Endothelial cell of umbilical vein (primary cell): ENCODE results near the gene CUTA. TPM values are rescaled to one million over a fixed set of nuclear protein-coding genes. Genes with fewer than 3 reads are reported as not detected.

Experiments used
- BruUV-seq: library from RNA; stranded (reverse); fragments of 400-500 nt; replicated peaks from 2 replicates; lab custom pipeline; 2021; lab: Mats Ljungman, UMichigan
- CTCF ChIA-PET: fragments of 300-600, 350-600 bp; sonication (Branson Sonifier 250); formaldehyde crosslinking; loops from one replicate; lab custom pipeline; 2021; ENCODE audit warnings: antibody characterized with exemption, inconsistent platforms; lab: Charles Lee
- POLR2A ChIA-PET: fragments of 300-600, 350-600 bp; sonication (Branson Sonifier 250); formaldehyde crosslinking; loops from one replicate; lab custom pipeline; 2021; ENCODE audit warnings: antibody characterized with exemption, inconsistent platforms; lab: Charles Lee
- DNase-seq: peaks from one replicate; pipeline ENCODE4 v3.0.0-alpha.2; 2011; ENCODE audit warnings: low read depth, low spot score
- FAIRE-seq: peaks from 2 replicates; lab custom pipeline; 2011; peaks lifted over from hg19 to GRCh38; lab: Jason Lieb, UNC
- H2AFZ ChIP-seq: 2 replicates; pipeline ENCODE4 v1.6.0; 2012; ENCODE audit warnings: low read depth, low read length, control low read depth, inconsistent platforms
- H3K27ac ChIP-seq: 2 replicates; pipeline ENCODE4 v1.5.1; 2011; ENCODE audit warnings: low read depth, mild to moderate bottlenecking, control low read depth, low read length, moderate library complexity; ENCODE audit not compliant: insufficient read depth
- H3K27me3 ChIP-seq, 2 experiments: 2 replicates each; pipeline versions ENCODE4 v1.6.0 to v1.6.1; 2011; ENCODE audit warnings: low read length in 2 of 2, mixed read lengths in 1 of 2; ENCODE audit not compliant: control insufficient read depth in 2 of 2, insufficient read depth in 2 of 2
- H3K36me3 ChIP-seq, 2 experiments: 2 replicates in 1 of 2; 3 replicates in 1 of 2; pipeline ENCODE4 v1.5.1; 2011; ENCODE audit warnings: low read length in 2 of 2, mild to moderate bottlenecking in 1 of 2, moderate library complexity in 1 of 2; ENCODE audit not compliant: control insufficient read depth in 2 of 2, insufficient read depth in 2 of 2; ENCODE audit errors: extremely low read depth in 1 of 2
- H3K4me1 ChIP-seq: 3 replicates; pipeline ENCODE4 v1.5.1; 2011; ENCODE audit warnings: mild to moderate bottlenecking, low read length; ENCODE audit not compliant: control insufficient read depth, insufficient read depth; ENCODE audit errors: extremely low read depth
- H3K4me2 ChIP-seq: 2 replicates; pipeline ENCODE4 v1.6.1; 2011; ENCODE audit warnings: low read length, control low read depth, mixed read lengths; ENCODE audit not compliant: insufficient read depth
- H3K4me3 ChIP-seq, 3 experiments: fragments of 200-600 bp in 1 of 3; sonication (generic), shearing (Covaris generic) in 1 of 3; replicated peaks in 1 of 3; 2 replicates each; pipeline ENCODE4 v1.5.1; 2011 to 2016; ENCODE audit warnings: control low read depth in 3 of 3, low read length in 3 of 3, mild to moderate bottlenecking in 2 of 3, inconsistent platforms in 1 of 3, low read depth in 1 of 3, moderate library complexity in 1 of 3; ENCODE audit not compliant: insufficient read depth in 1 of 3
- H3K79me2 ChIP-seq: 2 replicates; pipeline ENCODE4 v1.6.0; 2012; ENCODE audit warnings: low read length, inconsistent platforms; ENCODE audit not compliant: control insufficient read depth, insufficient read depth
- H3K9ac ChIP-seq: replicated peaks from 2 replicates; pipeline ENCODE3; 2011; ENCODE audit warnings: low read length, control low read depth; ENCODE audit not compliant: insufficient read depth; ENCODE audit errors: extremely low read depth
- H3K9me1 ChIP-seq: replicated peaks from 3 replicates; pipeline ENCODE4 v1.6.0; 2011; ENCODE audit warnings: mild to moderate bottlenecking, low read length; ENCODE audit not compliant: control insufficient read depth, insufficient read depth; ENCODE audit errors: extremely low read depth
- H3K9me3 ChIP-seq: replicated peaks from 2 replicates; pipeline ENCODE4 v1.5.1; 2012; ENCODE audit warnings: low read length, inconsistent platforms; ENCODE audit not compliant: control insufficient read depth, insufficient read depth
- H4K20me1 ChIP-seq: replicated peaks from 2 replicates; pipeline ENCODE3; 2011; ENCODE audit warnings: mild to moderate bottlenecking, low read length; ENCODE audit not compliant: control insufficient read depth, insufficient read depth; ENCODE audit errors: extremely low read depth
- EZH2 ChIP-seq: IDR thresholded peaks from 2 replicates; pipeline ENCODE4 v1.6.1; 2012; ENCODE audit warnings: borderline replicate concordance, low read depth, mild to moderate bottlenecking, moderate library complexity, low read length, inconsistent platforms; ENCODE audit not compliant: severe bottlenecking
- FOS ChIP-seq: IDR thresholded peaks from 2 replicates; pipeline ENCODE4 v1.6.1; 2011; ENCODE audit warnings: mild to moderate bottlenecking, low read length, moderate library complexity, borderline replicate concordance; ENCODE audit not compliant: insufficient read depth
- GATA2 ChIP-seq: IDR thresholded peaks from 2 replicates; pipeline ENCODE4 v1.7.0; 2011; ENCODE audit warnings: low read depth, mild to moderate bottlenecking, moderate library complexity, mixed read lengths, low read length; ENCODE audit not compliant: insufficient read length, insufficient read depth
- JUN ChIP-seq: IDR thresholded peaks from 2 replicates; pipeline ENCODE4 v1.6.1; 2011; ENCODE audit warnings: borderline replicate concordance, low read depth; ENCODE audit not compliant: insufficient read length, insufficient read depth
- MYC ChIP-seq: IDR thresholded peaks from one replicate; pipeline ENCODE4 v1.6.1; 2011; ENCODE audit warnings: mild to moderate bottlenecking, low read depth, low read length
- POLR2A ChIP-seq: IDR thresholded peaks from 2 replicates; pipeline ENCODE4 v1.6.1; 2012; ENCODE audit warnings: low read depth, mild to moderate bottlenecking, control low read depth, low read length
- POLR2AphosphoS5 ChIP-seq: IDR thresholded peaks from 2 replicates; pipeline ENCODE4 v1.6.1; 2012; ENCODE audit warnings: low read depth, mild to moderate bottlenecking, control low read depth, low read length, moderate library complexity; ENCODE audit not compliant: insufficient read depth
- dilution Hi-C: fragments of 300-500 bp; cut with MboI; formaldehyde crosslinking; loops from one replicate; pipeline ENCODE4 v1.15.0; 2019; ENCODE audit warnings: low sequenced_read_pairs; ENCODE audit not compliant: extremely low pct_ligation_motif_present
- intact Hi-C: fragments of 100-400 bp; cut with micrococcal nuclease; formaldehyde crosslinking; loops from one replicate; pipeline ENCODE4 v1.10.0; 2022
- polyA plus RNA-seq, 4 experiments: library from polyadenylated mRNA; depleted of rRNA in 3 of 4; stranded (reverse) in 3 of 4; unstranded in 1 of 4; fragments of >200 nt; gene quantifications; 2 replicates each; pipeline versions ENCODE4 v1.2.1 to v1.2.3, GENCODE V29; 2011 to 2012; ENCODE audit warnings: missing spikeins in 1 of 4
- total RNA-seq: library from RNA; stranded (reverse); gene quantifications from 2 replicates; pipeline ENCODE4 v1.2.3, GENCODE V29; 2021
- TF ChIP-seq, protein P1 (sequence below): IDR thresholded peaks from 2 replicates; pipeline ENCODE4 v1.6.1; 2011; ENCODE audit not compliant: insufficient read depth, insufficient read length
- TF ChIP-seq, protein P2 (sequence below), 2 donors: IDR thresholded peaks; 1 replicate in 1 of 2; 2 replicates in 1 of 2; pipeline ENCODE4 v1.5.1; 2011; ENCODE audit warnings: low read length in 2 of 2, mild to moderate bottlenecking in 2 of 2, moderate library complexity in 2 of 2, control low read depth in 1 of 2, inconsistent platforms in 1 of 2, low read depth in 1 of 2; ENCODE audit not compliant: insufficient read depth in 1 of 2; ENCODE audit errors: extremely low read depth in 1 of 2

CUTA gene
- total and polyA plus RNA-seq, 2 donors (not counting 3 experiments of a cell fraction or from before 2014, with no cell fraction given) = 133 to 202 TPM

DNA sequence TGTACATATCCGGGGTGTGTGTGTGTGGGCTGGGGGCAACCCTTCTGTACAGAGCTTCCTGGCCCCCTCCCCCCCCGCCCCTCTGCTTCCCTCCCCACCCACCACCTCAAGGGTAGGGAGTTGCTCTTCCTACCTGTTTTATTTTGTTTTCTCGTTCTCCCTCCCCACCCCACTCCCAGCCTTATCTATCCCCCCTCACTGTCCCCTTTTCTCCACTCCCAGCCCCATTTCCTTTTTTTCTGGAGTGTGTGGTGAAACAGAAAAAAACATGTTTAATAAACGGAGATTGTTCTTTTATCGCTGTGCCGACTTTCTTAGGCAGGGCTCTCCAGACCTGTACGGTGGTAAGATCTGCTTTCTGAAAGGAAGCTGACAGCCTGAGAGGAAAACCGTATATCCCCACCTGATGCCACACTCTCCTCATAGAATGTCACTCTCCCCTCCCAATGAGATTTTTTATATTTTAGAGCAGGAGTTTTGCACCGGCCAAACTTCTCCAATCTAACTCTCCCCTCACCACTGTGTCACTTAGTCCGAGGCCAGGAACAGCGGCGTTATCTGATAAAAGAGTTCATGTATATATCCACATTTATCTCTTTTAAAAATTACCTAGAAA is 35.6 kb upstream of the CUTA start:
- H3K4me1 ChIP-seq = peaks cover 3% of the 10 kb centered on the region
- dilution Hi-C loops (no loop called here), intact Hi-C loops (loop anchor here (1.0 to 5.0 kb wide), 4 partner anchors 22 to 124 kb away; partner anchors contain the start of gene KIFC1)
- no peaks in the 10 kb centered on the region for H3K27me3 ChIP-seq
- TF ChIP-seq FOS (no peak), JUN (no peak), MYC (no peak), EZH2 (no peak), POLR2AphosphoS5 (no peak), GATA2 (no peak), POLR2A (no peak)
- TF ChIP-seq, protein P1, sequence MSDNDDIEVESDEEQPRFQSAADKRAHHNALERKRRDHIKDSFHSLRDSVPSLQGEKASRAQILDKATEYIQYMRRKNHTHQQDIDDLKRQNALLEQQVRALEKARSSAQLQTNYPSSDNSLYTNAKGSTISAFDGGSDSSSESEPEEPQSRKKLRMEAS = no peak
- TF ChIP-seq, protein P2, sequence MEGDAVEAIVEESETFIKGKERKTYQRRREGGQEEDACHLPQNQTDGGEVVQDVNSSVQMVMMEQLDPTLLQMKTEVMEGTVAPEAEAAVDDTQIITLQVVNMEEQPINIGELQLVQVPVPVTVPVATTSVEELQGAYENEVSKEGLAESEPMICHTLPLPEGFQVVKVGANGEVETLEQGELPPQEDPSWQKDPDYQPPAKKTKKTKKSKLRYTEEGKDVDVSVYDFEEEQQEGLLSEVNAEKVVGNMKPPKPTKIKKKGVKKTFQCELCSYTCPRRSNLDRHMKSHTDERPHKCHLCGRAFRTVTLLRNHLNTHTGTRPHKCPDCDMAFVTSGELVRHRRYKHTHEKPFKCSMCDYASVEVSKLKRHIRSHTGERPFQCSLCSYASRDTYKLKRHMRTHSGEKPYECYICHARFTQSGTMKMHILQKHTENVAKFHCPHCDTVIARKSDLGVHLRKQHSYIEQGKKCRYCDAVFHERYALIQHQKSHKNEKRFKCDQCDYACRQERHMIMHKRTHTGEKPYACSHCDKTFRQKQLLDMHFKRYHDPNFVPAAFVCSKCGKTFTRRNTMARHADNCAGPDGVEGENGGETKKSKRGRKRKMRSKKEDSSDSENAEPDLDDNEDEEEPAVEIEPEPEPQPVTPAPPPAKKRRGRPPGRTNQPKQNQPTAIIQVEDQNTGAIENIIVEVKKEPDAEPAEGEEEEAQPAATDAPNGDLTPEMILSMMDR (IDR thresholded peaks at IDR 0.05; ENCODE audit: extremely low read depth in 1 of 2, insufficient read depth in 1 of 2, low read depth in 1 of 2, low read length in 2 of 2) = no peak
- peak overlapping the region; percentile 75 for H3K4me2 ChIP-seq
- H3K36me3 ChIP-seq = no peaks in the 10 kb centered on the region
- no peaks in the 10 kb centered on the region for H3K79me2 ChIP-seq
- POLR2A ChIA-PET = interaction anchor here (0.6 to 1.1 kb wide), 2 partner anchors 17 to 125 kb away, joined by 3 to 6 read pairs; no protein-coding TSS in a partner anchor
- H2AFZ ChIP-seq = no peak overlapping the region
- H3K4me3 ChIP-seq = peak overlapping the region; percentile 54 to 71 (median 69)
- BruUV-seq = no TSS peak
- no peak overlapping the region for H3K27ac ChIP-seq
- no peaks in the 10 kb centered on the region for H4K20me1 ChIP-seq
- CTCF ChIA-PET = interaction anchor here (0.7 to 1.7 kb wide), 3 partner anchors 12 to 710 kb away, joined by 3 to 4 read pairs (median 3); no protein-coding TSS in a partner anchor
- peak overlapping the region; percentile 43 for H3K9ac ChIP-seq
- no peaks in the 10 kb centered on the region for H3K9me1 ChIP-seq
- H3K9me3 ChIP-seq = no peaks in the 10 kb centered on the region
- FAIRE-seq (peak; percentile 63), DNase-seq (no peak)
